GM19035 (cell line): ENCODE measurements around the gene DGCR2.
"Not testable (repeated sequence)": the region's sequence is repeated elsewhere in the genome, so short reads cannot be mapped to it uniquely, and the experiment has no call there.

Experiments
- ATAC-seq: cut with Tn5 transposase; IDR thresholded peaks from one replicate; pipeline ENCODE4 v1.9.1; 2021; ENCODE audit not compliant: unreplicated experiment

DGCR2 gene

GRCh38 chr22:18988958-18989357 lies 133.3 kb downstream of the DGCR2 start:
- no peak for ATAC-seq

- no peak for ATAC-seq
Measured at GRCh38 chr22:18987765-18988164, 134.4 kb downstream of the DGCR2 start.

- ATAC-seq: not testable (repeated sequence)
Measured at GRCh38 chr22:18987114-18987513, 135.1 kb downstream of the DGCR2 start.
